ENCODE results near the gene KRTAP12-1.
"Not testable (repeated sequence)": the region's sequence is repeated elsewhere in the genome, so short reads cannot be mapped to it uniquely, and the experiment has no call there.

Gene KRTAP12-1

DNA sequence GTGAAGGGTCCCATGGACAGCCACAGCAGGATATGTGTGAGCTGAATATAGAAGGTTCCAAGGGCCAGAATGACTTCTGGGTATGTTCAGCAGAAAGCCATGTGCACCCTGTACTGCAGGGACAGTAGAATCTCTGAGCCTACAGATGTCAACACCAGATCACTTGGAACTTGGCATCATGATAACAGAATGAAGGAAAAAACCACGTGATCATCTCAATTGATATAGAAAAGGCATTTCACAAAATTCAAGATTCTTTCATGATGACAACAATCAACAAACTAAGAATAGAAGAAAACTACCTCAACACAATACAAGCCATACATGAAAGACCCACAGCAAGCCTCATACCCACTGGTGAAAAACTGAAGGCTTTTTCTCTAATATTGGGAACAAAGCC is 14.4 kb downstream of the KRTAP12-1 start:
- no peak for DNase-seq (ENCODE audit: low read depth)

DNA sequence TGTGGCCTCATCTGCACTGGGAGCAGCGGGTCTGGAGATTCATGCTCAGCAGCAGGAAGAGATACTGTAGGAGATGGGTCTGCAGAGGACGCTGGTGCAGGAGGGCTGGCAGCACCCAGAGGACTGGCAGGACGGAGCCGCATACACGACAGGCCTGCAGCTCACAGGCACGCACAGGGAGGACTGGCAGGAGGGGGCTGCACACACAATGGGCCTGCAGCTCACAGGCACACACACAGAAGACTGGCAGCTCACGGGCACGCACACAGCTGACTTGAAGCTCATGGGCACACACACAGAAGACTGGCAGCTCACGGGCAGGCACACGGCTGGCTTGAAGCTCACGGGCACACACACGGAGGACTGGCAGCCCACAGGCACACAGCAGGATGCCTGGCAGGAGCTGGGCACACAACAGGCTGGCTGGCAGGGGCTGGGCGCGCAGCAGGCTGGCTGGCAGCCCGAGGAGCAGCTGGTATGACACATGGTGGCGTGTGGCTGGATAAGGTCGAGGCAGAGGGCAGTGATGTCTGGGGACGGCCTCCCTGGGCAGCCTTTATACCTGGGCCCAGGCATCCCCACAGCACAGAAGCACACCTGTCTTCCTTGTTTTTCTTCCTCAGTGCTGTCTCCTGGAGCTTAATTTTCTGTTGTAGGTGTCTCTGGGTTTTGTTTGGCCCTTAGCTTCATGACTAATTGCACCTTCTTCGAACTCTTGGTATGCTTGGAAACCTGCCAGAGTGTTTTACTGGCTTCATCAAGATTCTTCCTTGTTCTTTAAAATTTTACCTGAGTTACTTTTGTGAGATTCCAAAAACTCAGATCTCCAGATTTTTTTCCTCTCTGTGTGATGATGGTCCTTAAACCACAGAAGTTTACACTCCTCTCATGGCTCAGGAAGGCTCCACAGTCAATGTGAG is 15.3 kb downstream of the KRTAP12-1 start, which contains the start of gene KRTAP12-2:
Gene KRTAP12-2, minus strand, starts transcription at position 527 of the 920 bp plus-strand sequence. Its CDS starts 41 bp downstream, at position 486.
- no peak for DNase-seq (ENCODE audit: low read depth)

DNA sequence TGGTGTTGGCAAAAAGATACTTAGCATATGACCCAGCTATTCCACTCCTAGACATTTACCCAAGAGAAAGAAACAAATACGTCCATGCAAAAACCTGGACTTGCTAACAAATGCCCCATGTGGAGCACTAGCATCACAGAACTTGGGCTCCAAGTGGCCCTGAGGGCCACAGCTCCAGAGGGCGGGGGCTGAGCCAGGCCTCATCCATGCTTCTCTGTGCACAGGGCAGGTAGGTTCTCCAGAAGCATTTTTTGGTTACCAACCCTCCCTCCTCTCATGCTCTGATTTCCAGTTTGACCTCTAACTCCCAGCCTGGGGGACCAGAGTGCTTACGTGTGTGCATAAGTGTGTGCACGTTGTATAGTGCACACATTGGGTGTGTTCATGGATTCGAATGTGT is 17.3 kb downstream of the KRTAP12-1 start:
- DNase-seq (ENCODE audit: low read depth): no peak

DNA sequence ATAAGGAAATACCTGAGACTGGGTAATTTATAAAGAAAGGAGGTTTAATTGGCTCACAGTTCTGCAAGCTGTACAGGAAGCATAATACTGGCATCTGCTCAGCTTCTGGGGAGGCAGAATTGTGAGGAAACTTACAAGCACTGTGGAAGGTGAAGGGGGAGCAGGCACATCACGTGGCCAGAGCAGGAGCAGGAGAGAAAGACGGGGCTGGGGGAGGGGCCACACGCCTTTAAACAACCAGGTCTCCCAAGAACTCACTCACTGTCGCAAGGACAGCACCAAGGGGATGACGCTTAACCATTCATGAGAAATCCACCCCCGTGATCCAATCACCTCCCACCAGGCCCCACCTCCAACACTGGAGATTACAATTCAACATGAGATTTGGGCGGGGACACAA is 20.4 kb downstream of the KRTAP12-1 start:
- not testable (repeated sequence) for DNase-seq (ENCODE audit: low read depth)

DNA sequence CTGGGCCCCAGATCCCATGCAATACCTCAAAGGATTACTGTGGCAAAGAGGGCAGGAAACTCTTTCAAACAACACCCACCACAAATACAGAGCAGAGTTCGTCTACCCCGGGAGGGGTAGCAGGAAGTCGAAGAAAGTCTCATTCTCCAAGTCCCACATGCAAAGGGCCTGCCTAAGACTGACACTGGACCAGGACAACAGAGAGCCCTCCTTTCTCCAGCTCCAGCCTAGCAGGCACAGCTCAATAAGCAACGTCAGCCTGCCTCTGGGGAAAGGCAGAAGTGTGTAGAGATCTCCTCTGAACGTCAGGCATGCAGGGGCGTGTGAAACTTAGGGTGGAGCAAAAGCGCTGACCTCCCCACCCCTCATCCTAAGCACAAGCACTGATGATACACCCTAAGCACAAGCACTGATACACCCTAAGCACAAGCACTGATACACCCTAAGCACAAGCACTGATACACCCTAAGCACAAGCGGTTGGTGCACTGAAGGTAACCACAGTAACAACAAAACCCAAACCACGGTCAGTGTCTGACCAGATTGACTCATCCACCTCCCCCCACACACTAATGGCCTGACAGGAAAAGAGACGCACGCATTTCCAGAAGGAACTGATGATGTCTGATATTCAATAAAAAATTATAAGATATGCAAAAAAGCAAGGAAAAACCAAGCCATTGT is 22.9 kb downstream of the KRTAP12-1 start:
- no peak for DNase-seq (ENCODE audit: low read depth)

DNA sequence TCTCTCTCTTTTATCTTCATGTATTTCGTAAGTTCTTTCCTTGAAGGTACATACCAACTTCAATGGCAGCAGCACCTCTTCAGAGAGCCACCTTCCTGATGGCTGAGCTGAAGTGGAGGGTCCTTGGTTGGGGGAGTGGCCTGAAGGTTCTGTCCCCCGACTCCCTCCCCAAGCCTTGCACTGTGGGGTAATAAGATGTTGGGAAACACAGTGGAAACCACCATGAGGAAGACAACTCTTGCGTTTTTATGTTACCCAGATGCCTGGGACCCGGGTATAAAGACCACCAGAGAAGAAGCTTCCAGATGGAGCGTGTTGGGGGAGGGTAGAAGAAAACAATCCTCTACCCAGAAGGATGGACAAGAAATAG is 23.4 kb downstream of the KRTAP12-1 start:
- no peak for DNase-seq (ENCODE audit: low read depth)

DNA sequence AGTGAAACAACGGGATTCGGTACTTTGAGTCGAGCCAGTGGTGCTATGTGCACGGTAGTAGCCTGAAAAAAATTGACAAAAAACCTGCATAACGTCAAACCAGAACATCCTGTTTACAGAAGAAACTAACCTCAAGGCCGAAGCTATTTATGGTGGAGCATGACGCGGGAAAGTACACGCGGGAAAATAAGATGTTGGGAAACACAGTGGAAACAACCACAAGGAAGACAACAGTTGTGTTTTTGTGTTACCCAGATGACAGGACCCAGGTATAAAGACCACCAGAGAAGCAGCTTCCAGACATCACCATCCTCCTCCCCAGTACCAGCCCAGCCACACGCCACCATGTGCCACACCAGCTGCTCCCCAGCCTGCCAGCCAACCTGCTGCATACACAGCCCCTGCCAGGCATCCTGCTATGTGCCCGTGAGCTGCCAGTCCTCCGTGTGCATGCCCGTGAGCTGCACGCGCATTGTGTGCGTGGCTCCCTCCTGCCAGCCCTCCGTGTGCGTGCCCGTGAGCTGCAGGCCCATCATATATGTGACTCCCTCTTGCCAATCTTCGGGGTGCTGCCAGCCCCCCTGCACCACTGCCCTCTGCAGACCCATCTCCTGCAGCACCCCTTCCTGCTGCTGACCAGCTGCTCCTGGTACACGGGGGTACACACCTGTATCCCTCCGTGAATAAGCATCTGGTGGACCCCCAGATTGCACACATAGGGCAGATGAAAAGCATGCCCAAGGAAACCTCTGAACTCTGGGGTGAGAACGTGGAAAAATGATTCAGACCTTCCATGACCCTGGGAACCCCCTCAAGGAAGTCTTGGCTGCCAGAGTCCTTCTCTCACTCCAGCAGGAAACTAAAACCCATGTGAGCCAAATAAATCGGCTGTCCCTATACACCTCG is 24.1 kb downstream of the KRTAP12-1 start, which contains the start of gene KRTAP12-3:
Gene KRTAP12-3, plus strand, starts transcription at position 298 of the 906 bp plus-strand sequence. Its CDS starts 48 bp downstream, at position 346.
- no peak for DNase-seq (ENCODE audit: low read depth)

DNA sequence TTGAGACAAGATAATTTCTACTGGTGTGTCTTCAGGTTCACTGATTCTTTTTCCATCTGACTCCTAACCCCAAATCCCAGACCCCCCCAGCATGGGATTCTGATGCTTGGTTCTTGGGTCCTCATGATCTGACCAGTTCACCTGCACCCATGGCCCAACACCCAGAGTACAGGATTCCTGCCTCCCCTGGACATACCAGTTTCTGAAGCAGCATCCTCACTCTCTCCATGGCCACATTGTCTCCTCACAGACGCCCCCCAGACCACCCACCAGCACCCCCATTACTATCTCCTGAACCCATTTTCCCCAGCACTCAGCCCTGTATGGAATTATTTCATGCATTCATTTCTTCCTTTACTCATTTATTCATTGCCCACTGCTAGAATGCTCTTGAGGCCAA is 25.1 kb downstream of the KRTAP12-1 start:
- DNase-seq (ENCODE audit: low read depth): no peak

DNA sequence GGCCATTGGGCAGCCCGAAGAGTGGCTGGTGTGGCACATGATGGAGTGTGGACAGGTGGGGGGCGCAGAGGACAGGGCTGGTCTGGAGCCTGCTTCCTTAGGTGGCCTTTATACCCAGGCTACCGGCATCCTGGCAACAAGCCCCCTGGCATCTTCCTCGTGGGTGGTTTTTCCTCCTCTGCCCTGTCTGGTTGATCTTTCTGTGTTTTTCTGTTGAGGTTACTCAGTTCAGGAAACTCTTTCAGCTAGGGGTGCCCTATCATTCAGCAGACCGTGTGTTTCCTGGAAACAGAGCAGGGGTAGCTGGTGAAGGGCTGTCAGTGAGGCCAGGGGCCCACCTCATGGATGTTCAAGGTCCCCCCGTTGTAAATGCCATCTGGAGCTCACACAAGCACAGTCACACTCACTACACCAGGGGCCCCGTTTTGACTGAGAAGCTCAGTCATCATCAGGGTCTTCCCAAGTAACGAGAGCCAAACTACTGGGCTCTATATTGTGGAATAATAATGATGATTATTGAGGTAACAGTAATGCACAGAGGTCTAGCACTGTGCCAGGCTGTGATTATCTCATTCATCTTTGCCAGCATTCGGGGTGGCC is 27.3 kb downstream of the KRTAP12-1 start, which contains the start of gene KRTAP12-4:
Gene KRTAP12-4, minus strand, starts transcription at position 84 of the 600 bp plus-strand sequence. Its CDS starts 45 bp downstream, at position 39.
- no peak for DNase-seq (ENCODE audit: low read depth)

DNA sequence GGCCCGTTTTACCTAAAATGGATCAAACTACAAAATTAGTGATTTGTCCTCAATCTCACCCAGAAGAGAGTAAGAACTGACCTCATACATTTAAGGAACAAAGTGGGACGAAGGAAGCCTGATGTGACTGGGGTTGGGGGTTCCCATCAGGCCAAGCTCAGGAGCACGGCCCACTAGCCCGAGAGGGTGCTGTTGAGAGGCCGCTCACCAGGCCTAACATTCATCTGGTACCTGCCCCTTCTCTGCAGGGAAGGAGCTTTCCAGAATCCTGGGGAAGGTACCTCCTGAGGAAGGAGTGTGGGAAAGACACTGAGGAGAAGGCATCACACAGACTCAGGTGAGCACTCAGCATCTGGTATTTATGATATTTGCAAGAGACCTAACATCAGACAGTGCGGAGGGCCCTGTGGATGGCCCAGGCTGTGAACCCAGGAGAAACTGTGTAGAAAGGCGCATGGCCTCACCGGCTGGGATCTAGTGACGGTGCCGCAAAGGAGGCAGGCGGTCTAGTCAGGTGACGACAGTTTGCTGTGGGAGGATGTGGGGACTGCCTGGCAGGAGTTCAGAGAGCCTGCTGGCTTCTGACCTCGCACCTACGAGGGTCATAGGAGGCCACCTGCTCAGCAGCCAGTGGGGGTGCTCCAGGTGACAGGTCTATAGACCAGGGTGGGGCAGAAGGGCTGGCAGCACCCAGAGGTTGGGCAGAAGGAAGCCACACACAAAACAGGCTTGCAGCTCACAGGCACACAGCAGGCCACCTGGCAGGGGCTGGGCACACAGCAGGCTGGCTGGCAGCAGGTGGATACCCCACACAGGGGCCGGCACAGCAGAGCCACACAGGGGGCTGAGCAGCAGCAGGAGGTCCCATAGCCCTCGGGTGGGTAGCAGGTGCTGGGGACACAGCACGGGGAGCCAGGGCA is 28.0 kb downstream of the KRTAP12-1 start:
- no peak for DNase-seq (ENCODE audit: low read depth)

DNA sequence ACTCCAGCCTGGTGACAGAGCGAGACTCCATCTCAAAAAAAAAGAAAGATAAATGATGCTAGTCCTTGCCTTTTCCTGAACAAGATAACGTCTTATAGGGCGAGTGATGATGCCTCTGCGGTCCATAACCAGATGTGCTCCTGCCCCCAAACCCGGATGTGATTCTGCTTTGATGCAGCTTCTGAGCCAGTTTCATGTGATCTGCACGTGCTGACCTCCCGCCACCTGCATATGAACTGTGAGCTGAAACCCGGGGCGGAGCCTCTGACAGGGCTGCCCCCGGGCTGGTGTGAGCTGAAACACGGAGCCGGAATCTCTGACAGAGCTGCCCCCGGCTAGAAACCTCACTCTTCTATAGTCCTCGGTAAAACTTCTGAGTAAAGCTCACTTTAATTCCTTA is 28.8 kb downstream of the KRTAP12-1 start:
- DNase-seq (ENCODE audit: low read depth): no peak

DNA sequence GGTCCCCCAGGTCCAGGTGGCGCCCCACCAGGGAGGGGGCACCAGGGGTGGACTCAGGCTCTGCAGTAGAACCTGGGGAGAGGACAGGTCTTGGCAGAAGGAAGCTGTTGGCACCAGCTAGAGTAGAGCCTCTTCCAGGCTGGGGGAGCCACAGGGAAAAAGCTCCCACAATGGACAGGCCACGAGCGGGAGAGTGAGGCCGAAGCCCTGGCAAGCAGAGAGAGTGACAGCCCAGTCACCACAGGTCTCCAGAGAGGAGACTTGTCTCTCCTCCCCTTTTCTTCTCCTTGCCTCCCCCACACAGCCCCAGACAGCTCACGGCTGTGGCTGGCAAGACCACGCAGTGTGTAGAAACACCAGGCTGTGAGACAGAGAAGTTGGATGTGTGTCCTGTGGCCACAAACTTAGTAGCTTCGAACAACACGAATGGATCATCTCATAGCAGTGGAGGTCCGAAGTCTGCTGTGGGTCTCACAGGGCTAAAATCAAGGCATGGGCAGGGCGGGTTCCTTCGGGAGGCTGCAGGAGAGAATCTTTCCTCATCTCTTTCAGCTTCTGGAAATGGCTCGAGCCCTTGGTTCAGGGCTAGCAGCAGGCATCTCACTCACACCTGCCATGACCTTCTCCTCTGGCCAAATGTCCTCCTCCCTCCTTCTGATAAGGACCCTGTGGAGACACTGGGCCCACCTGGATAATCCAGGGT is 30.8 kb downstream of the KRTAP12-1 start:
- no peak for DNase-seq (ENCODE audit: low read depth)

DNA sequence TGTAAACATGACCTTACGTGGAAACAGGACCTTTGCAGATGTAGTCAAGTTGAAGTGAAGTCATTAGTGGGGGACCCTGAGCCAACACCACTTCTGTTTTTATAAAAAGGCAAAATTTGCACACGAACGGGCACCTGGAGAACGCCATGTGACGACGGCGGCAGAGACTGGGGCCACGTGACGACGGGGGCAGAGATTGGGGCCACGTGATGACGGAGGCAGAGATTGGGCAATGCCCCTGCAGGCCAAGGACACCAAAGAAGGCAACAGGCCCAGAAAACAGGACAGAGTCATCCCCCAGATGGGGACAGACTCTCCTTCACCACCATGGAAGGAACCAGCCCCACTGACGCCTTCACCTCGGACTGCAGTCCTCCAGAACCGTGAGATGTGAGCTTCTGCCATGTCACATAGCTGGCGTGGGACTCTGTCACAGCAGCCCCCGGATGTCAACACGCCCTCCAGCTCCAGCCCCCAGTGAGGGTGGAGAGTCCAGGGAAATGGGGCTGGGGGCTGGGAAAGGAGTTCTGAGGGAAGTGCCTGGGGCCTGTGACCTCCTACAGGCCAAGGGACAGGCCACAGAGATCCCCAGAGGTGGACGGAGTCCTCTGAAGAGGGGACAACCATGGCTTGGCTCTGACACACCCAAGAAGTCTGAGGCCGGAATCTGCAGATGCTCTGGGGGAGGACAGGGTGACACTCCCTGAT is 31.5 kb downstream of the KRTAP12-1 start:
- DNase-seq (ENCODE audit: low read depth): no peak

DNA sequence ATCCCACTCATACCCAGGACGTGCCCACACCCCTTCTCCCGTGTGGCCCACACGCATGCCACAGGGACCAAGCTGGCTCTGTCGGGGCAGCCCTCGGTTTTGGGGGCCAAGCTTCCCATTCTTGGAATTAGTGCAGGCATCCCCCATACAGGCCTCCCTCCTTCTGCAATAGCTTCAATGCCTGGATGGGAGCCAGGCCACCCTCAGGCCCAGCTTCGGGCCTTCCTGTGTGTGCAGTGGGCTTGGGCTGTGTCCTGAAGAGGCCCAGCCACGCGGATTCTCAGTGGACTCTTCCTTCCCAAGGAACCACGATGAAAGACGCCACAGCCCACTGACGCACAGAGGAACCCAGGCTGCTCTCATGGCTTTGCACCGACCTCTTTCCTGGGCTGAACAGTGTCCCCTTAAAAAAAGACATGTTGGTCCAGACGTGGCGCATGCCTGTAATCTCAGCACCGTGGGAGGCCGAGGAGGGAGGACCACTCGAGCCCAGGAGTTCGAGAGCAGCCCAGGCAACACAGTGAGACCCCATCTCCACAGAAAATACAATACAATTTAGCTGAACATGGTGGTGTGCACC is 32.4 kb downstream of the KRTAP12-1 start:
- no peak for DNase-seq (ENCODE audit: low read depth)

DNA sequence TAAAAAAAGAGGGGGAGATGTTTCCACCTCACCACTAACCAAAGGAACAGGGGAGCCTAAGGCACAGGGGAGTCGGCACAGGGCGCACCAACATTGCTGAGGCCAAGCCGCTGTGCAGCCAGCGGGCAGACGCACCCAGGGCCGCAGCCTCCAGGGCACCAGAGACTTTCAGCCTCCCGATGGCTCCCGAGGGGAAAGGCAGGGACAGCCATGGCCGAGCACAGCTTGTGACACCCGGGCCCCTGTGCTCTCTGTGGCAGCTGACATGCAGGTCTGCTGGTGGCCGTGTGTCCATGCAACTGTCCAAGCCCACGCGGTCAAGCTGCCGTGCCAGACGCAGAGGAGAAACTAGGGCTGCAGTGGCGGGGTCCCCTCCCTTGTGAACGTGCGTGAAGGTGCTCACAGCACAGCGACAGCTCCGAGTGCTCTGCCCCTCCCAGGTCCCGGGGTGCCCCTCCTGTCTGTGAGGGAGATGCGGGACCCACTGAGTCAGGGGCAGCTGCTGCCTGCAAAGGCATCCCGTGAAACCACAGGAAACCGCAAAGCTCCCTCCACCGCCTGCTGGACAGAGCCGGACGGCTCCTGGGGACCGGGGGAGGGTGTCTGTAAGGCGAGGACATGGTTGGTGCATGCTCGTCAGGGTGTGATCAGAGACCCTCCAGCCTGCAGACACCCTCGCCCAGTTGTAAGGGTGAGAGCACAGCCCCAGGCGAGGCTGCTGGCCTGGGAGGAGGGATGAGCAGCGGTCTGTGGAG is 33.2 kb downstream of the KRTAP12-1 start:
- no peak for DNase-seq (ENCODE audit: low read depth)

DNA sequence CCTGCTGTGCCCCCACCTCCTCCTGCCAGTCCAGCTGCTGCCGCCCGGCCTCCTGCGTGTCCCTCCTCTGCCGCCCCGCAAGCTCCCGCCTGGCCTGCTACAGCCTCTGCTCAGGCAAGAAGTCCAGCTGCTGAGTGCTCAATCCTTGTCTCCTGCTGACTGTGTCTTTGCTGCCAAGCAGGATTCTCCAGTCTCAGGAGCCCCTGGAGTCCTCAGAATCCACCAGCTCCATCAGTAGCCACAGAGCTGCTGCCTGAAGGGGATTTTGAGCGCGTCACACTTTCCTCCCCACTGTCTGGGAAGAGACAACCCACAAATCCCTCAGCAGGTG is 34.8 kb downstream of the KRTAP12-1 start:
- no peak for DNase-seq (ENCODE audit: low read depth)

DNA sequence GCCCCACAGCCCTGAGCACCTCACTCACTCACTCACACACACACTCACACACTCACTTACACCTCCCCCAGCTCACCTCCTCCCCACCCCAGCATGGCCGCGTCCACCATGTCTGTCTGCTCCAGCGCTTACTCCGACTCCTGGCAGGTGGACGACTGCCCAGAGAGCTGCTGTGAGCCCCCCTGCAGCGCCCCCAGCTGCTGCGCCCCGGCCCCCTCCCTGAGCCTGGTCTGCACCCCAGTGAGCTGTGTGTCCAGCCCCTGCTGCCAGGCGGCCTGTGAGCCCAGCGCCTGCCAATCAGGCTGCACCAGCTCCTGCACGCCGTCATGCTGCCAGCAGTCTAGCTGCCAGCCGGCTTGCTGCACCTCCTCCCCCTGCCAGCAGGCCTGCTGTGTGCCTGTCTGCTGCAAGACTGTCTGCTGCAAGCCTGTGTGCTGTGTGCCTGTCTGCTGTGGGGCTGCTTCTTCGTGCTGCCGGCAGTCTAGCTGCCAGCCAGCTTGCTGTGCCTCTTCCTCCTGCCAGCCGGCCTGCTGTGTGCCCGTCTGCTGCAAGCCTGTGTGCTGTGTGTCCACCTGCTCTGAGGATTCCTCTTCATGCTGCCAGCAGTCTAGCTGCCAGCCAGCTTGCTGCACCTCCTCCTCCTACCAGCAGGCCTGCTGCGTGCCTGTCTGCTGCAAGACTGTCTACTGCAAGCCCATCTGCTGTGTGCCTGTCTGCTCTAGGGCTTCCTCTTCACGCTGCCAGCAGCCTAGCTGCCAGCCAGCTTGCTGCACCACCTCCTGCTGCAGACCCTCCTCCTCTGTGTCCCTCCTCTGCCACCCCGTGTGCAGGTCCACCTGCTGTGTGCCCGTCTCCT is 35.4 kb downstream of the KRTAP12-1 start, which contains the start of gene KRTAP10-11:
Gene KRTAP10-11, plus strand, starts transcription at position 49 of the 856 bp plus-strand sequence. Its CDS starts 45 bp downstream, at position 94.
- DNase-seq (ENCODE audit: low read depth): not testable (repeated sequence)

Measured in fibroblast of the conjunctiva (primary cell).